Activated CD8-positive, alpha-beta memory T cell treated with anti-CD3 and anti-CD28 coated beads, Interleukin-2, amount 50 U/mL, for 48 hours (primary cell): ENCODE data around the gene LRRC63.

Source experiments
- DNase-seq: peaks from one replicate; pipeline ENCODE4 v3.0.0-alpha.2; 2020

The LRRC63 gene

GRCh38 chr13:46313432-46314257 lies 101.9 kb downstream of the LRRC63 start:
- no peak for DNase-seq

- DNase-seq, result no peak
Measured at GRCh38 chr13:46314587-46314986, 102.9 kb downstream of the LRRC63 start.

- no peak for DNase-seq
Measured at GRCh38 chr13:46315036-46315435, 103.3 kb downstream of the LRRC63 start.

GRCh38 chr13:46315491-46316075 lies 103.9 kb downstream of the LRRC63 start:
- DNase-seq, result no peak

GRCh38 chr13:46317120-46317519 lies 105.4 kb downstream of the LRRC63 start:
- no peak for DNase-seq

GRCh38 chr13:46318986-46319385 lies 107.3 kb downstream of the LRRC63 start:
- DNase-seq, result no peak

GRCh38 chr13:46320406-46320805 lies 108.7 kb downstream of the LRRC63 start:
- DNase-seq, result no peak

GRCh38 chr13:46320821-46321220 lies 109.1 kb downstream of the LRRC63 start:
- no peak for DNase-seq

GRCh38 chr13:46321494-46322225 lies 109.9 kb downstream of the LRRC63 start:
- DNase-seq, result peak; percentile 70

- no peak for DNase-seq
Measured at GRCh38 chr13:46324976-46325375, 113.2 kb downstream of the LRRC63 start.
